DMS153 treated with DMSO at 0.1 percent for 48 hours (cell line): ENCODE data around the gene PIWIL4.
"Not testable (repeated sequence)": the region's sequence is repeated elsewhere in the genome, so short reads cannot be mapped to it uniquely, and the experiment has no call there.

Source experiments
- DNase-seq: peaks from one replicate; lab custom pipeline; 2025; ENCODE audit not compliant: unreplicated experiment; lab: John Stamatoyannopoulos, UW

Gene PIWIL4

DNA sequence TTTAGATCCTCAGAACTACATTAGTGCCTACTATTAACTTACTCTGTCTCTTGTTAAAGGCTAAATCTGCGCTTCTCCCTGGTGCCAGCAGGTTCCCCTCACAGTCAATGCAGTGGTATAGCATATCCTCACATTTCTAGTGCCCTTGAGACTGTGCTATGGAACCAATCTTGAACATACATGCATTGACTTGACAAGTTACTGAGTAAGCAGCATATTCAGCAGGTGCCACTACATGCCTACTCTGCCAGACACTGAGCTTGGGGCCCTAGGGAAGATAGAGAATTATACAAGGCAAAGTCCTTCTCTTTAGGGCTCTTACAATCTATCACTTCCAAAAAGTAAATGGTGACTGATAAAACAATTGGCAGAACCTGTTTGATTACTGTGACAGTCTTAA, 20.3 kb upstream of the PIWIL4 start:
- DNase-seq = no peak

- DNase-seq = no peak
Measured at GRCh38 chr11:94549146-94549545, 18.0 kb upstream of the PIWIL4 start.

DNA sequence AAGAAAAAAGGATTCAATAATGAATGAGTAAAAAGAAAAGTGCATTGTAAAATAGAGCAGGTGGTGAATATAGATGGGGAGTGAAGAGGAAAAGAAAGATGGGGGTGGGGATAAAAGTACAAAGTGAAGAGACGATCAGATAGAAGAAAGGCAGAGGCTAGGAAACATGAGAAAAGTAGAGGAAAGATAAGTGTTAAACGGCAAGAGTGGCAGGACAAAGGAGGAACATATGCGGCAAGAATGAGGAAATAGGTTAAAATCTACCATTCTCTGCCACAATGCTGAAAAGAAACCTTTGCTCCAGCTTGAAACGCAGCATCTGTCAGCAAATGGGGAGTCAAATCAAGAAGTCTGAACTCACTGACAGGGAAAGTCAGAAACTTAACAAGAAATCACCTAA, 16.7 kb upstream of the PIWIL4 start:
- no peak for DNase-seq

GRCh38 chr11:94553938-94554337, 13.2 kb upstream of the PIWIL4 start:
- no peak for DNase-seq

DNA sequence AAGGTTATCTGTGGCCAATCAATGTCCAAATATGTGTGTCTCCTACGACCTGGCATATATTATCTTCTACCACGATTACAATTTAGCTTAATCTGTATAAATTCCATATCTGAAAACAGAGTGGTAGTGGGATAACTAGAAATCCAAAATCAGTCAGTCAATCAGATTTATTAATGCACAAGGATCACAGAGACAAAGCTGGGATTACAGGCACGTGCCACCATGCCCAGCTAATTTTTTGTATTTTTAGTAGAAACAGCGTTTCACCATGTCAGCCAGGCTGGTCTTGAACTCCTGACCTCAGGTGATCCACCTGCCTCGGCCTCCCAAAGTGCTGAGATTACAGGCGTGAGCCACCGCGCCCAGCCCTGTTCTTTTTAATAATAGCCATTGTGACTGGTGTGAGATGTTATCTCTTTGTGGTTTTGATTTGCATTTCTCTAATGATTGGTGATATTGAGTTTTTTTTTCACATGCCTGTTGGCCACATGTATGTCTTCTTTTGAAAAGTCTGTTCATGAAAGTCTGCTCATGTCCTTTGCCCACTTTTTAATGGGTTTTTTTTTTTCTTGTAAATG, 11.3 kb upstream of the PIWIL4 start:
- DNase-seq = not testable (repeated sequence)

- no peak for DNase-seq
Measured at GRCh38 chr11:94557421-94557820, 9.7 kb upstream of the PIWIL4 start.

DNA sequence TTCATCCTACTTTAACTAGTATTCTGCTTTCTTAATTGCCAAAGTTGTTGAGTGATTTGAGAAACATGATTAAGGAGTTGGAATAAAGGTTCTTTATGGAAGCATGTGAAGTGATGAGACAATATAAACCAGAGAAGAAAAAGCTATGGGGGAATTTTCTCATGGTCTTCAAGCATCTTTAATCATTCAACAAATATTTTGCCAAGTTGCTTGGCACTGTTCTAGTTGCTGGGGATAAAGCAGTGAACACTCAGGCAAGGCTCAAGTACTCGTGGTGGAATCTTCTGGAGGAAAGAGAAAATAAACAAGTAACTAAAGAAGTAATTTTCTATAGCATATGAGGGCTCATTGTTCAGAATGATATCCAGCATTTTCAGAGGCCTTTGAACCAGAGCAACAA, 9.2 kb upstream of the PIWIL4 start:
- DNase-seq = no peak

GRCh38 chr11:94558468-94558867, 8.7 kb upstream of the PIWIL4 start:
- no peak for DNase-seq

DNA sequence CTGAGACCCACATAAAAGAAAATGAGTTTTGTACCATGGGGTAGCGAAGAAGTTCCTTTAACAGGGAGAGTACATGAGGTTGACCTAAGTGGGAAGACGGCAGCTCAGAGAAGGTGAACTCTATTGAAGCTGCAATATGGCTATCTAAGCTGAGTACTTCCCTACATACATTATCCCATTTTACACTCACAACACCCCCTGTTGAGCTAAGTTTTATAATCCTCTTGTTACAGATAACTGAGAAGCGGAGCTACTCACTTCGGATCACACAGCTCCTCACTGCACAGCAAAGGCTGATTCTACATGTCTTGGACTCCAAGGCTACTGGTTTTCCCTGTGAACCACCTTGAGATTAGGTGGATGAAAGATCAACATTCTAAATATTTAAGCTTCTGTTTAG, 8.2 kb upstream of the PIWIL4 start:
- DNase-seq = no peak

DNA sequence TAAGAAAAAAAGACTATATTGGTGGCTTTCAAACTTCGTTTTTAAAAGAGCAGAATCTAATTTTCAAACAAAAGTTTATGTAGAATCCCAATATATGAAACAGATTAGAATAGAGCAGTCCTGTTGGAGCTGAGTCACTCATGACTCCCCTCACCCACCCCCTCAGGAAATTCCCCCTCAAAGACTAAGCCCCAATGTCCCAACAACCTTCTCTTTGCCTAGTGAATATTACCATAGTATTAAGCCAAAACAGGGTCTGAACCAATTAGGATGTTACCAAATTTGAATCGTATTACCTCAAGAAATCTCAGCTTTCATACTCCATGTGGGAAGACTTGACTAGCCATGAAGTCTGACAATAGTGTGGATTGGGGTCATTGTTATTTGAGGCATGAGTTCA, 7.8 kb upstream of the PIWIL4 start:
- no peak for DNase-seq

- DNase-seq = no peak
Measured at GRCh38 chr11:94560834-94561233, 6.3 kb upstream of the PIWIL4 start.

DNA sequence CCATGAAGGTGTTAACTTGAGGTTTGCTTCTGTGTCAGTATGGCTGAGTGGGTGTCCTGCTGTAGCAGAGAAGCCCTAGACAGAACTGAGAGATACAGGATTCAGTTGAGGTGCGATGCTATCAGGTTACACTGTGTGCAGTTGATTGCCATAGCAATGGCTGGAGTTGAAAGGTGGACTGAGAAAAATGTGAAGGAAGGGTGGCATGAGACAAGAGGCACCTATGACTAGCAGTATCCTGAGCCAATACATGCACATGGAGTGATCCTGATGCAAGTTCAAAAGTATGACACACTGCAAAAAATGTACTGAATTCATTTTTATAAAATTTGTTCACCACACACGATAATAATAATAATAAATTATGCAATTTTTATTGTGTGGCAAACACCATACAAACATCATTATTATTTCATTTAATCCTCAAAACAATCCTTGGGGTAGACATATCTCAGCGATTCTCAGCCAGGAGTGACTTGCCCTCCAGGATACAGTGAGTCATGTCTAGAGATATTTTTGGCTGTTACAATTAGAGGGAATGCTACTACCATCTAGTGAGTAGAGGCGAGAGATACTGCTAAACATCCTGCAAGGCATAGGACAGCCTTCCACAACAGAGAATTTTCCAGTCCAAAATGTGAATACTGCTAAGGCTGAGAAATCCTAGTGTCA, 3.9 kb upstream of the PIWIL4 start:
- DNase-seq = no peak

GRCh38 chr11:94563848-94564467, 3.2 kb upstream of the PIWIL4 start:
- no peak for DNase-seq

- DNase-seq = no peak
Measured at GRCh38 chr11:94568200-94568599, 1.0 kb downstream of the PIWIL4 start.

DNA sequence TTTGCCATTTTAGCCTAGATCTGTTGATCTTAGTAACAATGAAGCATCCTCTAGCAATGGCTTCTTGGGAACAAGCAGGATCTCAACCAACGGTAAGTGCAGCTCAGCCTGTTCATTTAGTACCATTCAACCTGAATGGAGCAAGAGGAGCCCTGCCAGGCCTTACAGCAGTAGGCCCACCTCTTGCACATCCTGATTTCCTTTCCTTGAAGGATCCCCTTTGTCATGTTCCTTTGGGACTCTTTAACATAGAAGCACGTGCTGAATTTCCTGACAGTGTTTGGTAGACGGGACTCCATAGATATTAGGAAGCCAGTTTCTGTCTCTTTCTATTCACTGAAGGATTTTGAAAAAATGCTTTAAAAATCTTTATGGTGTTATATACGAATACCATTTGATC, 1.5 kb downstream of the PIWIL4 start:
- DNase-seq = no peak

- not testable (repeated sequence) for DNase-seq
Measured at GRCh38 chr11:94572975-94573374, 5.8 kb downstream of the PIWIL4 start.

- DNase-seq = no peak
Measured at GRCh38 chr11:94574193-94574961, 7.2 kb downstream of the PIWIL4 start.

GRCh38 chr11:94576306-94576705, 9.1 kb downstream of the PIWIL4 start:
- DNase-seq = no peak

- DNase-seq = no peak
Measured at GRCh38 chr11:94577841-94578240, 10.7 kb downstream of the PIWIL4 start.

GRCh38 chr11:94581926-94582325, 14.8 kb downstream of the PIWIL4 start:
- DNase-seq = no peak

- no peak for DNase-seq
Measured at GRCh38 chr11:94583213-94583865, 16.2 kb downstream of the PIWIL4 start.
